GM21619 (cell line): ENCODE data around the gene CENPX.

ENCODE experiments used
- ATAC-seq: cut with Tn5 transposase; IDR thresholded peaks from one replicate; pipeline ENCODE4 v1.9.1; 2021; ENCODE audit not compliant: unreplicated experiment

CENPX gene

GRCh38 chr17:82012640-82013295, 9.9 kb downstream of the CENPX start:
- ATAC-seq, result no peak

- ATAC-seq, result no peak
Measured at GRCh38 chr17:82012261-82012639, 10.4 kb downstream of the CENPX start.

- no peak for ATAC-seq
Measured at GRCh38 chr17:82011617-82012187, 11.0 kb downstream of the CENPX start.

- no peak for ATAC-seq
Measured at GRCh38 chr17:82010575-82011525, 11.8 kb downstream of the CENPX start.

- no peak for ATAC-seq
Measured at GRCh38 chr17:82009413-82009812, 13.3 kb downstream of the CENPX start.

- no peak for ATAC-seq
Measured at GRCh38 chr17:82008941-82009405, 13.7 kb downstream of the CENPX start.

- no peak for ATAC-seq
Measured at GRCh38 chr17:82008258-82008940, 14.3 kb downstream of the CENPX start.

GRCh38 chr17:82007495-82008257, 15.0 kb downstream of the CENPX start:
- no peak for ATAC-seq

GRCh38 chr17:82007228-82007494, 15.5 kb downstream of the CENPX start:
- no peak for ATAC-seq

- no peak for ATAC-seq
Measured at GRCh38 chr17:82006468-82007227, 16.0 kb downstream of the CENPX start.

GRCh38 chr17:82005701-82006348, 16.9 kb downstream of the CENPX start:
- no peak for ATAC-seq

GRCh38 chr17:82004517-82005455, 17.9 kb downstream of the CENPX start:
- ATAC-seq, result no peak

- ATAC-seq, result no peak
Measured at GRCh38 chr17:82003411-82004381, 19.0 kb downstream of the CENPX start.

- no peak for ATAC-seq
Measured at GRCh38 chr17:82001571-82002056, 21.1 kb downstream of the CENPX start.

GRCh38 chr17:82000803-82001570, 21.7 kb downstream of the CENPX start:
- no peak for ATAC-seq
